HCT116 (cell line): ENCODE measurements around the gene GGPS1. TPM values are rescaled to one million over a fixed set of nuclear protein-coding genes. Genes with fewer than 3 reads are reported as not detected.

Experiments
- ATAC-seq: fragments of 200-7000 bp; cut with Tn5 transposase; 2 replicates; pipeline ENCODE4 v1.9.1; 2020; ENCODE audit warnings: mild to moderate bottlenecking, moderate library complexity
- BruUV-seq: library from RNA; stranded (reverse); fragments of 400-500 nt; replicated peaks from 2 replicates; lab custom pipeline; 2021; lab: Mats Ljungman, UMichigan
- CTCF ChIA-PET: fragments of 300-600 bp; sonication (Branson Sonifier 250); formaldehyde crosslinking; loops from one replicate; lab custom pipeline; 2021; ENCODE audit warnings: antibody characterized with exemption; lab: Charles Lee
- POLR2A ChIA-PET: fragments of 300-600, 350-600 bp; sonication (Branson Sonifier 250); formaldehyde crosslinking; loops from one replicate; lab custom pipeline; 2021; ENCODE audit warnings: antibody characterized with exemption; lab: Charles Lee
- RAD21 ChIA-PET, 2 experiments: fragments of 300-600 bp; sonication (Branson Sonifier 250); formaldehyde crosslinking; loops; one replicate each; lab custom pipeline; 2023; ENCODE audit warnings: low total read pairs in 2 of 2; ENCODE audit not compliant: uncharacterized antibody in 2 of 2, unreplicated experiment in 2 of 2, low non-redundant PET in 1 of 2; lab: Charles Lee
- DNase-seq: peaks from one replicate; pipeline ENCODE4 v3.0.0-alpha.2; 2010; ENCODE audit warnings: low read depth, low spot score
- H2AFZ ChIP-seq: fragments of 200-600 bp; shearing (Covaris generic), sonication (generic); 2 replicates; pipeline ENCODE4 v1.6.1; 2017; ENCODE audit warnings: low read depth, mixed run types, mixed read lengths, antibody characterized with exemption, low read length; ENCODE audit not compliant: poor library complexity, severe bottlenecking
- H3K27ac ChIP-seq: 2 replicates; pipeline ENCODE4 v1.5.1; 2012; ENCODE audit warnings: low read depth, low read length
- H3K27me3 ChIP-seq: fragments of 200-600 bp; sonication (generic); 2 replicates; pipeline ENCODE4 v1.6.1; 2016; ENCODE audit warnings: mixed run types, low read length, mixed read lengths; ENCODE audit not compliant: insufficient read depth
- H3K36me3 ChIP-seq, 2 experiments: fragments of 200-500 bp in 1 of 2; fragments of 200-600 bp in 1 of 2; sonication (Bioruptor generic) in 1 of 2; sonication (generic) in 1 of 2; 2 replicates each; pipeline versions ENCODE4 v1.5.1 to v1.6.1; 2014 to 2016; ENCODE audit warnings: low read length in 2 of 2, inconsistent platforms in 1 of 2, mixed read lengths in 1 of 2, mixed run types in 1 of 2; ENCODE audit not compliant: insufficient read depth in 2 of 2, control insufficient read depth in 1 of 2
- H3K4me1 ChIP-seq, 2 experiments: fragments of 200-600 bp in 1 of 2; sonication (generic) in 1 of 2; 2 replicates each; pipeline versions ENCODE4 v1.5.1 to v1.6.1; 2012 to 2017; ENCODE audit warnings: low read length in 2 of 2, inconsistent platforms in 1 of 2, mild to moderate bottlenecking in 1 of 2, mixed read lengths in 1 of 2, mixed run types in 1 of 2, moderate library complexity in 1 of 2; ENCODE audit not compliant: insufficient read depth in 2 of 2, control insufficient read depth in 1 of 2
- H3K4me2 ChIP-seq: fragments of 200-600 bp; sonication (generic); 2 replicates; pipeline ENCODE4 v1.6.1; 2017; ENCODE audit warnings: mixed run types, low read length, mixed read lengths
- H3K4me3 ChIP-seq, 2 experiments: fragments of 200-600 bp in 1 of 2; sonication (generic) in 1 of 2; replicated peaks in 1 of 2; 2 replicates each; pipeline ENCODE4 v1.5.1; 2011 to 2016; ENCODE audit warnings: low read length in 2 of 2, control low read depth in 1 of 2, low read depth in 1 of 2, mild to moderate bottlenecking in 1 of 2, mixed read lengths in 1 of 2, mixed run types in 1 of 2
- H3K79me2 ChIP-seq: fragments of 200-600 bp; sonication (generic); 2 replicates; pipeline ENCODE4 v1.6.1; 2017; ENCODE audit warnings: mild to moderate bottlenecking, mixed run types, low read length, moderate library complexity, mixed read lengths; ENCODE audit not compliant: insufficient read depth
- H3K9ac ChIP-seq: fragments of 200-600 bp; sonication (generic); 2 replicates; pipeline ENCODE4 v1.6.1; 2016; ENCODE audit warnings: low read length, mixed read lengths
- H3K9me2 ChIP-seq: fragments of 200-600 bp; sonication (generic), shearing (Covaris generic); 2 replicates; pipeline ENCODE4 v1.6.1; 2017; ENCODE audit warnings: mixed run types, mild to moderate bottlenecking, moderate library complexity; ENCODE audit not compliant: insufficient read depth
- H3K9me3 ChIP-seq, 2 experiments: fragments of 200-500 bp in 1 of 2; fragments of 200-600 bp in 1 of 2; sonication (Bioruptor generic) in 1 of 2; sonication (generic) in 1 of 2; 2 replicates each; pipeline ENCODE4 v1.6.1; 2014 to 2017; ENCODE audit warnings: low read length in 2 of 2, mixed read lengths in 2 of 2, inconsistent platforms in 1 of 2, low read depth in 1 of 2, mild to moderate bottlenecking in 1 of 2, mixed run types in 1 of 2, moderate library complexity in 1 of 2; ENCODE audit not compliant: control insufficient read depth in 1 of 2, insufficient read depth in 1 of 2
- H4K20me1 ChIP-seq: fragments of 200-600 bp; sonication (generic), shearing (Covaris generic); 2 replicates; pipeline ENCODE4 v1.6.1; 2017; ENCODE audit warnings: mixed run types, mild to moderate bottlenecking, moderate library complexity; ENCODE audit not compliant: insufficient read depth
- CTCF ChIP-seq, 3 experiments: fragments of 200-600 bp in 1 of 3; sonication (generic) in 1 of 3; IDR thresholded peaks in 2 of 3; conservative IDR thresholded peaks in 1 of 3; 2 replicates each; pipeline ENCODE4 v1.5.1; 2012 to 2017; ENCODE audit warnings: low read depth in 2 of 3, low read length in 2 of 3, antibody characterized with exemption in 1 of 3, borderline replicate concordance in 1 of 3, control low read depth in 1 of 3, mild to moderate bottlenecking in 1 of 3, mixed read lengths in 1 of 3, mixed run types in 1 of 3, moderate library complexity in 1 of 3; ENCODE audit not compliant: insufficient read depth in 1 of 3
- EZH2 ChIP-seq: fragments of 200-600 bp; sonication (generic); IDR thresholded peaks from 2 replicates; pipeline ENCODE4 v1.6.1; 2017; ENCODE audit warnings: antibody characterized with exemption, mixed run types
- EZH2phosphoT487 ChIP-seq: fragments of 200-600 bp; IDR thresholded peaks from 2 replicates; pipeline ENCODE4 v1.6.1; 2018; ENCODE audit warnings: antibody characterized with exemption, borderline replicate concordance
- FOSL1 ChIP-seq: IDR thresholded peaks from 2 replicates; pipeline ENCODE4 v1.6.1; 2012; ENCODE audit warnings: low read depth
- TCF7L2 ChIP-seq: IDR thresholded peaks from 2 replicates; pipeline ENCODE4 v1.7.0; 2011; ENCODE audit warnings: borderline replicate concordance, inconsistent platforms; ENCODE audit not compliant: insufficient read depth, insufficient read length; ENCODE audit errors: extremely low read depth
- YY1 ChIP-seq: IDR thresholded peaks from 2 replicates; pipeline ENCODE4 v1.6.1; 2011; ENCODE audit warnings: low read length, low read depth, moderate library complexity, mild to moderate bottlenecking; ENCODE audit not compliant: insufficient replicate concordance; ENCODE audit errors: extremely low read depth
- ZBTB33 ChIP-seq: IDR thresholded peaks from 2 replicates; pipeline ENCODE4 v1.6.1; 2011; ENCODE audit warnings: mild to moderate bottlenecking, low read length, moderate library complexity; ENCODE audit not compliant: insufficient replicate concordance; ENCODE audit errors: extremely low read depth
- ZNF274 ChIP-seq: fragments of 200-500 bp; sonication (Bioruptor generic); IDR thresholded peaks from 2 replicates; pipeline ENCODE4 v1.6.1; 2014; ENCODE audit warnings: mild to moderate bottlenecking, low read depth, low read length, inconsistent platforms
- intact Hi-C: fragments of 100-400 bp; cut with micrococcal nuclease; formaldehyde crosslinking; loops from 2 replicates; pipeline ENCODE4 v1.10.0; 2022
- total RNA-seq: library from RNA; stranded (reverse); gene quantifications from one replicate; pipeline ENCODE4 v1.2.1, GENCODE V29; 2021; ENCODE audit not compliant: unreplicated experiment

Gene GGPS1
- total RNA-seq, 1 experiment from 2014 or later: 30.6 TPM

GRCh38 chr1:235287208-235287882 lies 41.0 kb upstream of the GGPS1 start:
- Histone ChIP-seq H3K4me1 (peaks cover 0 to 8% of the 10 kb centered on the region in 2 experiments; a peak in 1 of 4 replicates), H3K36me3 (no peaks in the 10 kb centered on the region), H3K9me2 (no peaks in the 10 kb centered on the region), H3K9me3 (no peaks in the 10 kb centered on the region), H3K27me3 (no peaks in the 10 kb centered on the region), H3K27ac (no peak overlapping the region), H4K20me1 (peaks cover 14% of the 10 kb centered on the region; the same call in 1 of the 2 replicates), H3K4me2 (no peak overlapping the region), H3K79me2 (peaks cover 98% of the 10 kb centered on the region), H2AFZ (no peak overlapping the region), H3K4me3 (no peak overlapping the region), H3K9ac (no peak overlapping the region)
- POLR2A ChIA-PET: no interaction called here
- no TSS peak for BruUV-seq
- DNase-seq (no peak), ATAC-seq (no peak)
- CTCF ChIA-PET: no interaction called here
- intact Hi-C loops: no loop called here
- TF ChIP-seq ZBTB33: no peak
- no peak for TF ChIP-seq EZH2phosphoT487
- TF ChIP-seq CTCF (IDR thresholded peaks at IDR 0.05 in 2 of 3, conservative IDR thresholded peaks at IDR 0.05 in 1 of 3; ENCODE audit: borderline replicate concordance in 1 of 3, insufficient read depth in 1 of 3, low read depth in 2 of 3, low read length in 2 of 3): no peak
- TF ChIP-seq YY1: no peak
- TF ChIP-seq EZH2: no peak
- no peak for TF ChIP-seq FOSL1
- TF ChIP-seq TCF7L2: no peak
- no peak for TF ChIP-seq ZNF274
- RAD21 ChIA-PET: no interaction called here
